Smooth muscle cell of the brain vasculature (primary cell): ENCODE measurements around the gene THSD4.

Source experiments
- DNase-seq: peaks from one replicate; pipeline ENCODE4 v3.0.0-alpha.2; 2012; ENCODE audit warnings: low read depth, low spot score

The THSD4 gene

DNA sequence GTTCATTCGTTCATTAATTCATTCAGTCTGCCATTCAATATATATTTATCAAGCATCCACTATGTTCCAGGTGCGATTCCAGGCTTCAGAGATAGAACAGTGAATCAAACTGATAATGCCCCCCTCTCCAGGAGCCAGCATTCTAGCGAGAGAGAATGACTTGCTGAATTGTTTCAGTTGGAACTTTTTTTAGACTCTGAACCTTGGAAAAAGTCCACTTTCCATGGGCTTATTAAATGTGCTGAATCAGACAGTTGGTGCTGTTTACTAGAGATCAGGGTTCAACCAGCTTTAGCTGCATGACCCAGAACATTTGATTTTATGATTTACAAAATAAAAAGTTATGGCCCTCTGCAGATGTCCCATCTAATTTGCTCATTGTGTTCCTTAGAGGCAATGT lies 213.2 kb downstream of the THSD4 start:
- no peak for DNase-seq

DNA sequence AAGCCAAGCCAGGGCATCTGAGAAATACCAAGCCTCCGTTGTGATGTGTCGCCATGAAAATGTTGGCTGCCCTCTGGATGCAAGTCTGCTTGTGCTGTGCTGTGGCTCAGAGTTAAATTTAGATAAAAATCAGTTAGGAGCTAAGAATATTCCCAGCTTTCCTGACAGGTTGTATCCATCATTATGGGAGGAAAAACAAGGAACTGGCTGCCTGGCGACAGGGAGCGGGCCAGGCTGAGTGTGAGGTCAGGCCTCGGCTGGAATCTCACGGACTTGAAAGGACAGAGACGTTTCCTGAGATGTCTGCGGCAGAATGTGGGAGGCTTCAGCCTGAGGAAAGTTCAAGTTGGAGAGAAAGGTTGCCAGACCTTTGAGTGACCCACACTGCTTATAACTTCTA lies 213.8 kb downstream of the THSD4 start:
- no peak for DNase-seq

DNA sequence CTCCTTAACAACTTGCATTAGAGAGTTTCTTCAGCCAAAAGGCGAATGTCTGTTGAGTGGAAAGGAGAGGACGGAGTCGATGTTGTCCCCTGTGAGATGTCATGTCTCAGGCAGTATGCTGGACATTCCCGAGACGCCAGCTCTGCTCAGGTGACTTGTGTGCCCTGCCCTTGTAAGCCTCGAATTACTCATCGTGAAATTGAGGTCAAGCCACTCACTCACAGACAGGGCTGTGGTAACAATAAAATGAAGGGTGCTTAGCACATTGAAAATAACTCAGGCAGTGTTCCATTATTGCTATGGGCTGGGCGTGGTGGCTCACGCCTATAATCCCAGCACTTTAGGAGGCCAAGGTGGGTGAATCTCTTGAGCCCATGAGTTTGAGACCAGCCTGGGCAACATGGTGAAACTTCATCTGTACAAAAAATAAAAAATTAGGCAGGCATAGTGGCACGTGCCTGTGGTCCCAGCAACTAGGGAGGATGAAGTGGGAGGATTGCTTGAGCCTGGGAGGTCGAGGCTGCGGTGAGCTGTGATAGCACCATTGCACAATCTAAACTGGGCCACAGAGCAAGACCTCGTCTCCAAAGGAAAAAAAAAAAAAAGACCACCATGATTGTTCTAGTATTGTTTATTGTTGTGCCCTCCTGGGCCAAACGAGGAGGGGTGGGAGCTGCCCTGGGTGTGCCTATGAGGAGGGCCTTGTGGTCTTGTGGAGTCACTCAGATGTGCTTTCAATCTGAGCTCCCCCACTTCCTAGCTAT lies 214.4 kb downstream of the THSD4 start:
- no peak for DNase-seq

DNA sequence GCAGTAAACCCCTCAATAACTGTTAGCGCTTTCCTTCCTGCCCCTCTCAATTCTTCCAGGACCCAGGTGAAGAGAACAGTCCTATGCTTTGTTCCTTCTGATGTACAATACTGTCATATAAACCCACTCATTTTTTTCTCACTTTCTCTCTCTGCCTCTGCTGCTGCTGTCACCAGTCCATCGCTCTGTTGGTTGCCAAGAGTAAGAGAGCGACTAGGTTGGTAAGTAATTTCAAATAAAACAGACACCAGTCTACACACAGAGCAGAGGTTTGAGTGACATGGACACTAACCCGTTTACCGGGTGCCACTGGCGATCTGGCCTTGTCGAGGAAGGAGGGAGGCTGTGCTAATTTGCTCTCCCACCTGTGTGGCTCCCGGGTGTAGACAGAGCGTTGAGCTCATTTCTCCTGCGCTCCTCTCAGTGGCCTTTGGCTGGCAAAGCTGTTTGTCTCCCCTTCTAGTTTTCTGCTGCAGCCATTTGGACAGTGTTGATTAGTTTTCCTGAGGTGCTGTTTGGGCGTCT lies 215.4 kb downstream of the THSD4 start:
- no peak for DNase-seq

DNA sequence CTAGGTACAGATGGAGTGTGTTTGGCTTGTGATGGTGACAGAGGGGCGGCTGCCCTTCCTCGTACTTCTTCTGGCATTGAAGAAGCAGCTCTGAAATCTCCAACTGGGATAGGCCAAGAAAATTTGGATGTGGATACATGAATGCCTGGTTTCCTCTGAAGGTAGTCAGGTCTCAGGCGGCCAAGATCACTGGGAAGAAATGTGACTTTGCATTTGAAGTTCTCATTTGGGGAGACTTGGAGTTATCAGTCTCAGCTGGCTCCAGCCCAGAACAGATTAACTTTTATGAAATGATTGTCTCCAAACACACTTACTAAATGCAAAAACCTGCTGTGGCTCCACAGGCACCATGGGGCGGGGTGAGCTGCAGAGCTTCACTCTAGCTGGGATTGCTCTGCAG lies 215.9 kb downstream of the THSD4 start:
- DNase-seq: no peak

DNA sequence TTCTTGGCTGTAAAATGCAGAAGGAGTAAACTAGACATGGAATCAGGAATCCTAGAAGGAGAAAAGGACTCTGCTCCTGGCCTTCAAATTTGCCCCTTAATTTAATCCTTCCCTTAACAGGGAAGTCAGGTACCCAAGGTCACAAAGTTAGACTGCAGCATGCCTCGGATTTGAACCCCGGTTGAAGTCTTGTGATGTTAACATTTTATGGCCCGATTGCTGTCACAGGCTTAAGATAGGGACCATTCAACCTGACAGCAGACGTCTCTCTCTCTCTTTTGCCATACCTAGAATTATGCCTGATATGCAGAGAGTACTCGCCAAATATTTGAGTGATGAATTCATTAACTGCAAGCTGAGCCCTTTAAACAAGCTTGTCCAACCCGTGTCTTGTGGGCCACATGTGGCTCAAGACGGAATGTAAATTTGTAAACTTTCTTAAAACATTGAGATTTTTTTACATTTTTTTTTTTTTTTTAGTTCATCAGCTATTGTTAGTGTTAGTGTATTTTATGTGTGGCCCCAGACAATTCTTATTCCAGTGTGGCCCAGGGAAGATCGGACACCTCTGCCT lies 217.2 kb downstream of the THSD4 start:
- DNase-seq: no peak

DNA sequence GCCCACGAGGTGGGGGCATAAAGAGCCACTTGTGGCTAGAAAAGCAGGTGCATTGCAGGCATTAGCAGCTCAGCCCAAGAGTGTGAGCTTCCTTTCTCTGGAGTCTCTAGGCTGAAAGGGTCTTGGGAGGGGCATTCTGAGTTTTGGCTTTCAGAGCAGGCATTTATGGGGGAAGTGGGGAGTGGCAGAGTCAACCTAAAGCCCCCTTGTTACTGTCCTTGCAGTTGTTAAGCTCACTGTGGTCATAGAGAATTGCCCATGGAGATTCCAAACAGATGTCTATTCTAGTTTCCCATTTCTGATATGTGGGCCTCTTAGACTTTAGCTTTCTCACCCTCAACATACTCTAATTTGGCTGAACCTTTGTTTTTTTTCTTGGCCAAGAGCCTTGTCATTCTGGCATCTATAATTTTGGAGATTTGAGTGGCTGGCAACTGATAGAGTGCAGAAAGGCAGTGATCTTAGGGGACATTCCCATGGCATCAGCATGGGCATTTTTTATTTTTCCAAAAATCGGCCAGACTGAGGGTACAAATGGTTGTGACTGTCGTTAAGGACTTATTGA lies 217.9 kb downstream of the THSD4 start:
- no peak for DNase-seq

DNA sequence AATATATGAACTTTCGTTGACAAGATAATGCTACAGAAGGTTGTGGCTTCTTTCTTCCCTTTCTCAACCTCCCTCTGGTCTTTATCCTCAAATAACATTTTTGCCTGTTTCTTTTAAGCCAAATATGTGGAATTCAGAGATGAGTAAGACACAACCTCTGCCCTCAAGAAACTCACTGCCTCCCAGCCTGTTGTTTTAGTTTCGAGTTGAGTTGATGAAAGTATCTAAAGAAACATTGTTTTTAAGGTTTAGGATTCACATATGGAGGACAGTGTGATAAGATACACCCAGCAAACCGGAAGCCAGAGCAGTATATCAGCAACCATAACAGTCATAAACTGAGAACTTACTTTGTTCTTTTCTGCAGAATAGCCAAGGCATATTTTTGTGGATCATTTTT lies 218.6 kb downstream of the THSD4 start:
- peak; percentile 57 for DNase-seq

DNA sequence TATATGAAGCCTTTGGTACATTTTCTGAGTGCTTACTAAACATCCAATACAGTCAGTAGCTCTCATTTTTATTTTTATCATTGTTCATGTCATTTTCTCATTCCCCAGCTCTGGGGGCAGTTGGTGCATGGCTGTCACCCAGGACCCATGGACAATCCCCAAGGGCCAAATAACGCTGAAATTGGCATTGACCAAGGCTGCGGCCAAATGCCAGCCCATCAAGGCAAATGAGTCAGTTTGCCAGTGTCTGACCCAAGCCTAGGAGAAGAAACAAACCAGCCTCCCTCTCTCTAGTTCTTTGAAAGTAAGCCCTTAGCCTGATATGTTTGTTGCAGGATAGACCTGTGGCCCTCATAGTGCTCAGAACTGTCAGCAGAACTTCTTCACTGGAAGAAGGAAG lies 219.2 kb downstream of the THSD4 start:
- no peak for DNase-seq

DNA sequence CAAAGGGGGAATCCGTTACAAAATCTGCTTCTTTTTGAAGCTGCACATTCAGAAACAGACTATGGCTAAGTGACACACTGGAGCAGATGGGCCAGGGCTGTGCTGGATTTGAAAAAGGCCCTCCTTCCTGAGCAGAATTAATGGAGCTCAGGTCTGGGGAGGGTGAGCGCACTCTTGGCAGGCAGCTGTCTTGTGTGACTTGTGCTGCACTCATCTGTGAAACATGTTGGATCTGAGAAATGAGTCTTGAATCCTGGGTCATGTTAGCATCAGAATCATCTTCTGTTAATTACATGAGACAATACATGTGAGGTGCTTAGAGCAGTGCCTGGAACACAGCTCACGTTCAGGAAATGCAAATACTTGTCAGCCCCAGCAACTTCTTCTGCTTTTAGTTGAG lies 219.6 kb downstream of the THSD4 start:
- DNase-seq: no peak

DNA sequence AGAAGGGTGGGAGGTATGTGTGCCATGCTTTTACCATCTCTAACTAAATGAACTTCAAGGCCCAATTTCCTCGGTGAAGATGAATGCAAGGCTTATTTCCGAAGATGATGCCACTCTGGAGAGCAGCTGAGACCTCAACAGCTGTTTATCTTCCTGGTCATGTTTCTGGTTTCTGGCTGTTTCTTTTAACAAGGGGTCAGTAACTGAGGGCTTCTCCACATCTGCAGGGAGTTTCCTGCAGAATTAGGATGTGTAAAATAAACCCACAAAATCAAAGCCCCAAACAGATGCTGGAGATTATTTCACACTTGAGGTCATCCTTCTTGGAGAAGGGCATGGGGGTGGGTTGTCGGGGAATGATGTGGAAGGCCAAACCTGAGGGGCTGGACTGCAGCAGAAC lies 220.3 kb downstream of the THSD4 start:
- DNase-seq: peak; percentile 57

DNA sequence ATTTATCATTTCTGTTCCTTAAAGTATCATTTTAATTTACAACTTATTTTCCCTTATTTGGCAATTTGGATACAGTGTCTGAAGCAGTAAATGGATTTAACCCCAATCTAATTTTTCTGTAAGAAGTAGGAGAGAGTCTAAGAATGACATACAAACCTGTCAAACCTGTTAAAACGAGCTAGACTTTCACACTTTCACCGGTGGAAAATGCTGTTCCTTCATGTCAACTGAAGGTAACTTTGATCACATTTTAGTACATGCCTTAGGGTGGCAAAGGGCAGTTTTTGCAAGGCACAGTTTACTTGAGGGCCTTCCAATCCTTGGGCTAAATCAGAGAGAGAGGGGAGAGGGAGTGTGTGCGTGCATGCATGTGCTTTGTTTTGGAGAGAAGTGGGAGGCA lies 221.4 kb downstream of the THSD4 start:
- no peak for DNase-seq

DNA sequence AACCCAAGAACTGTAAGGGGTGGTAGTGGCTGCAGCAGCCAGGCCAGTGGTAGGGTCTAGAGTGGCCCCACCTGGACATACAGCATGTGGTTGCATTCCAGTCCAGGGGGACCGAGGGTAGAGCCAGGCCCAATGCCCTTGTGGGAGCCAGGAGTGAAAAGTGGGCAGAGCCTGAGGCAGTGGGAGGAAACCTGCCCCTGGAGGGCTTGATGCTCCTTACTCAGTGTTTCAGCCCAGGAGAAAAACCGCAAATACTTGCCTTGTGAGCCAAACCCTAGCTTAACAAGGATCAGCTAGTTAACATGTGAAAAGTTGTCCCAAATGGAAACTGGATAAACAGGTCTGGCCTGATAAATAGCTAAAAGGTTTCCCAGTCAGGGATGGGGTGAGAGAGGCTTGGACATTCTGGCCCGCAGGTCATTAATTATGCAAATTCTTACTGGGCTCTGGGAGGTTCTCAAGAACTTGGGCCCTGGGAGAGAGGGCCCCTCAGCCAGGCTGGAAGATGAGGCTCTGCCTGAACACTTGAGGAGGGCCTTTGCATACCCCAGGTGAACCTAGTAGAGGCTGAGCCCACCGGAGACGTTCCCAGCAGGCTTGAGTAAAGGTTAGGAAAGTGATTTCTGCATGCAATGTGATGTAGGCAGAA lies 222.1 kb downstream of the THSD4 start:
- no peak for DNase-seq

DNA sequence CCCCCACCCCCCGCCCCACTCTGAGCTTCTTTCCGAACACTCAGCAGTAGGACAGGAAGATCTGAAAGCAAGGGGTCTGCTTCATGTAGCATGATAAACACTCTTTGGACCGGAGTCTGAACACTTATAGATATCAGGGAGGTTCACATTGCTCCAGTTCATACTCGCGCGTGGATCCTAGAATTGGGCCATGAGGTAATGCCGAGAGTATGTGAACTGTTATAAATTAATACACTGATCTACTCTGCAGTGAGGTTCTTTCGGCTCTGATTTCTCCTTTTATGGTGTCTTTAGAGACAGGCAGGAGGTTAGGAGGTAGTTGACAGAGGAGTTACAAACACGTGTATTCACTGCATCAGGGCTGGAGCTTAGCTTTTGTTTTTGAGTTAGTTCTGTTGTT lies 223.0 kb downstream of the THSD4 start:
- DNase-seq: no peak

DNA sequence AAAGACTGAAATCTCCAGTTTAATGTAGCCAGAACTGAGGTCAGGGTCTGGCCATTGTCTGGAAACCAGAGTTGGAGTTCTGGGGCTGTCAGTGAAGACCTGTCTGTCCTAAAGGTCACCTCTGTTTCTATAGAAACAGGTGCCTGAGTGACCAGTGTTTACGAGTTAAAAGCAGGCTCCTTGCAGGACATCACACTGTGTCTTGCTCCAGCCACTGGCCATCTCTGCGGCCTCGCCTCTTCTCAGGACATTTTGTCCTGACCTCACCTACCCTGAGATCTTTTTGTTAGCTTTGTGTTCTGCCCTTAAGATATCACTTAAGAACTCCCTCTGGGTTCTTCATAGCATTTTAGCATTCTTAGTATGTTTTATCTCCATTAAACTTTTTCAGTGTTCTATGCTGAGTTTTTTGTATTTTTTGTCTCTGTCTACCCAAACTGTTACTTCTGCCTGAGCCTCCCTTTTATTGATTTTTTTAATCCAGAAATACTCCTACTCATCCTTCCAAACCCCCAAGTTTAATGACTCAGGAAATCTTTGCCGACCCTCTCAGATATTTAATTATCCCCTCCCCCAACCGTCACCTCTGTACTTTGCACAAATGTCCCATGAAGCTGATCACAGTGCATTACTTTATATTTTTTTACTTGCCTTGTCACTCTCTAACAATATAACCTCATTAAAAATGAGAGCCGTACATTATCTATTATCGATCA lies 223.7 kb downstream of the THSD4 start:
- no peak for DNase-seq

DNA sequence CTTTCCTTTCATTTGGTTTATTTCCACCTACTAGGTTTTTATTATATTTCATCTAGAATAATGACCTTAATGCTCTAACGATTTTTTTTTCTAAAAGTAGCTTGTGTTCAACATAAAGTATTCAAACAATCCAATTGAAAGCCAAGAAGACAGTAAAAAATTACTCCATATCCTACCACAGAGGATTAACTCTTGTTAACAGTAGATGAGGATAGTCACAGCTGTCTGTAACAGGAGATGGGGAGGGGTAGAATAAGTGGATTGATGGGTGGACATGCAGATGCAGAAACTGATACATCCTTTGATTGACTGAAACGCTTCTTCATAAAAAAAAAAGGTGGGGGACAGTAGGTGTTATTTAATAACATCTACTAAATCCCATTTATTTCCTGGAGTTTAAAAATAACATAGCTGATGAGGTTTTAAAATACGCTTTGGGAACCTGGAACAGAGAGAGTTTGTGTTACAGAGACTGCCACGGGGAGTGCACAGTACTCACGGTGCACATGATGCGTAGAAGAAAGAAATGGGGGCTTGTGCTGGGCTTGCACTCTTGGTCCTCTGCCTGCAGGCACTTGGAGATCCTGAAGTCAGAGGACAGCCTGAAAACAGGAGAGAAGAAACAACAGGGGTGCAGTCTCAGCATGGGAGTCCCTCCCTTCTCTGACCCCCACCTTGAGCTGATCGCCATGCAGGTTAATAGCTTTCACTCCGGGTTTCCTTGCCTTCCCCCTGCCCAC lies 226.7 kb downstream of the THSD4 start:
- DNase-seq: no peak

DNA sequence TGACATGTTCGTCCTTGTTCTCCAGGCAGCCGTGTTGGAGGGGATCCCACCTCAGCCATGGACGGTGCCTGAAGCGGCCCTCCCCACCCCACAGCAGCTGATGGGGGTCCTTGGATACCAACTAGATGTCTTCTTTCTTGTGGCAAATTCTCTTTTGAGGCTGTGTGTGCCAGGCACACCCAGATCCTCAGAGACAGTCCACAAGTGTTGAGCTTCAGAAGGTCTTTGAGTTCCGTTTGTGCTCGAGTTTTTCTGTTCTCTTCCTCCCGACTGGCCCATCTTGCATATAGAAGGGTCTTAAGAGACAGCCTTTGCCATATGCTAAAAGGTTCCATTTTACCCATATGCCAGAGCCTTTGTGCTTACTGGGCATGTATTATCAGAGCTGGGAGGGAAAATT lies 227.4 kb downstream of the THSD4 start:
- DNase-seq: no peak

DNA sequence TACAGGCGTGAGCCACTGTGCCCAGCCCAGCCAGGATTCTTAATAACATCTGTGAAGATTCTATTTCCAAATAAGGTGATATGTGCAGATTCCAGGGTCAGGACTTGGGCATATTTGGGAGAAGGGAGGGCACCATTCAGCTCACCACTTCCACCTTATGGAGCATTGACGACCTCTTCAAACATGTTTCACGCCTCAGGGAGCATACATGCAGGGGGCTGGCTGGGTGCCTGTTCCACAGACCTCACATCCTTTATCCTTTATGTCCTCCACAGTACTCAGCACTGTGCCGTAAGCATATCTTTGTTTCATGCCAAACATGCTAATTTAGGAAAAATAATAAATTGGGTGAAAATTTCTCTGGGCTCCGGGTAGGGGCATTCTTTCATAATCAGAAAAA lies 229.0 kb downstream of the THSD4 start:
- no peak for DNase-seq

DNA sequence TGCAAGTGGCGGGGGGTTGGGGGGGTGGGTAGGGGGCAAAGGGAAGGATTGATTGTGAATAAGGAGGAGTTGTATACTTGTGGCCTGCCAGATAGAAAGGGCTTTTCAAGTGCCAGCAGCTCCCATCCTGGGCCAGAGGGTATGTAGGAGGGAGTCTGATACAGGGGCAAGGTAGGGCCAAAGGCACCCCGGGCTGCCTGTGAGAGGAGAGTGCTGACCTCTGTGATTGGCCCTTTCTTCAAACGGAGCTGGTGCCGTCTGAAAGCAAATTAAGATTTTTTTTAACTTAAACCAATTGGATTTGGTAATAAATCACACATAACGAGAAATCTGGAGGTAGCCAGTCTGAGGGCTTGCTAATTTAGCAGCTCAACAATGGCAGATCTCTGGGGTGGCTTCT lies 229.9 kb downstream of the THSD4 start:
- no peak for DNase-seq

DNA sequence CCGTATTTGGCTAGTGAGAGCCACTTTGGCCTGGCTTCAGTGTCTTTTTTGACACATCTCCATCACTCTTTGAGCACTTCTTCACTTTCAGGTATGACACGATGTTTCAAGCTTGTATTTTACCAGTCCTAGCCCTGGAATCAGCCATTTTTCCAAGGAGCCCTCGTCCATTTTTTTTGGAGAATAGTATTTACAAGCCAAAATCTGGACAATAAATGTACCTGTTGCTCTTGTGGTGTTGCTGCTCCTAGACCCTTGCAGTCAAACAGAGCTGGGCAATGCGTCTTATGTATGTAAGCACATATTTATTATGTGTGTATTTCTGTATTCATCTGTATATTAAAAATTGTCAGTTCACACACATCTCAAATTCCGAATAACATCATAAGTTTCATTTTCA lies 231.2 kb downstream of the THSD4 start:
- DNase-seq: no peak

DNA sequence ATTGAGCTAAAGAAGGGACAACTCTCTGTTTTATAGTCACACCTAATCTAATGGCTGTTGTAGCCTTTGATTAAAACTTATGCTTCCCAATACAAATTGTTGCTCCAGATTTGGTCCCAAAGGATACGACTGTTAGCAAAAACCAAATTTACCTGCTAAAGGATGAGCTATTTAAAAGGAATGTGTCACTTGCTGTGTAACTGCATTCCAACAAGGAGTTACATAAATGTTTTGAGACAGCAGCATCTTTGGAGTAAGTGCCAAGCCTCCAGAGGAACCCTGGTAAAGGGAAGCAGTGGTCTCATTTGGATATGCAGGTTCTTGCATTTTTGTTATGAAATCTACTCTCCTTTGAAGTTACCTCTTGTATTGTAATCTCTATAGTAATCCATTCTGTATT lies 233.3 kb downstream of the THSD4 start:
- no peak for DNase-seq
